Stimulated activated CD4-positive, alpha-beta T cell treated with anti-CD3 and anti-CD28 coated beads, Interleukin-4, amount 100 ng/mL, for 24 hours (primary cell): Measurements from ENCODE around the gene CANX.

Experiments
- DNase-seq: peaks from one replicate; pipeline ENCODE4 v3.0.0-alpha.2; 2020

Gene CANX

DNA sequence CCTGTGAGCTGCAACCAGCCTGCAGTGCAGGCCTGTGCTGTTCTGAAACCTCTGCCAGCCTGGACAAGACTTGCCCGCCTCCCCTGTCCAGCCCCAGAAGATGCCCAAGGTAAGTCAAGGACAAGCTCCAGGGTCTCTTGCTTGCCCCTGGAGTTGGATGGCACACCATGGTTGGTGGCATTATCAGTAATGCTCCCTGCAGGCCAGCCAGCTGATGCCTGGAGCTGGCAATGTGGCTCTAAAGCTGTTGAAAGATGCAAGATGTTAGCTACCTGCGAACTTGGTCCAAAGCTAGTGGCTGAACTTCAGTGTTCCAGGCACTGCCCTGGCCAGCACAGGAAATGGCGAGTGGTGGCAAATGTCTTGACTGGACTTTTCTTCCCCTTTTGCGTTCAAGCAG, 81.1 kb downstream of the CANX start:
- no peak for DNase-seq

DNA sequence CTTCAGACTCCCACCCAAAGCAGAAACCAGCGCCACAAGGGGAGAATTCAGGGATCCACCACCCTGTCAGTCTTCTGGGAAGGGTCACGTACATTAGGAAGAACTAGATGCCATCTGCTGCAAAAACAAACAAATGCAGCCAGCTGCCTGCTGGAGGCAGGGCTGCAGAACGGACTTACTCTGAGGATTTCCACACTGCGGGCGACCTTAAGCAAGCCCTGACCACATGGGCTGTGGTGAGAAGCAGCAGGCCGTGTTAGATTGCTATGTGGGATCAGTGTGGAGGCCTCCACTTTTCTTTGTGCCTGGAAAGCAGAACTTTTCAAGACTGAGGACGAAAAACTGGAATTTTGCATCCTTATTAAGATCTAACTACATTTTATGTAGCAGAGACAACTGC, 81.6 kb downstream of the CANX start:
- no peak for DNase-seq
